Activated CD4-positive, CD25-positive, alpha-beta regulatory T cell treated with anti-CD3 and anti-CD28 coated beads, Interleukin-2, amount 50 U/mL, for 16 hours (primary cell): ENCODE data around the gene GLP2R.

Source experiments
- DNase-seq: peaks from one replicate; pipeline ENCODE4 v3.0.0-alpha.2; 2020; ENCODE audit warnings: low read depth, low spot score

The GLP2R gene

DNA sequence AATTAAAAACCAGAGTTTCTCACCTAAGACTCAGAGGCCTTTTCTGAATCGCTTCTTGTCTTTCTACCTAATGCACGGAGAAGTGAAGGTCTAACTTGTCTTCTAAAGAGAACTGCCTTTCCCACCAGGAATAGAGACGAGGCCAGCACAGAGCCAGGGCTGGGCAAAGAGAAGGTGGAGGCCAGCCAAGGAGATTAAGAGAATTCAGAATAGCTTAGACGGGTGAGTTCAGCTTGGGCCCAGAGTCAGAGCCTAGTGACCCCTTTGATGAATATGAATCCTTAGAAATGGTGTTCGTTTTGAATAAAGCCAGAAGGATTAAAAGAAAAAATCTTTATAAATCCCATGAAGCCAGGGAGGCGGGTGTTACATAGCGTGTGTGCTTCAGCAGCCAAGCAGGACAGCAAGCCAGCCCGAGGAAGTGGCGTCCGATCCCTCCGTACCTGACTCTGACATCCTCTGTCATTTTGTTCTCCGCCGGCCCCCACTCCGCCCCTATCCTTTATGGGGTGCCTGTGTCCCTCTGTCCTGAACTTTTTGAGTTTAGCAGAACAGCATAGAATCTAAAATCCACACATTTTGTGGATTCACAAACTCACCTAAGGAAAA, 11.3 kb upstream of the GLP2R start:
- DNase-seq: no peak

DNA sequence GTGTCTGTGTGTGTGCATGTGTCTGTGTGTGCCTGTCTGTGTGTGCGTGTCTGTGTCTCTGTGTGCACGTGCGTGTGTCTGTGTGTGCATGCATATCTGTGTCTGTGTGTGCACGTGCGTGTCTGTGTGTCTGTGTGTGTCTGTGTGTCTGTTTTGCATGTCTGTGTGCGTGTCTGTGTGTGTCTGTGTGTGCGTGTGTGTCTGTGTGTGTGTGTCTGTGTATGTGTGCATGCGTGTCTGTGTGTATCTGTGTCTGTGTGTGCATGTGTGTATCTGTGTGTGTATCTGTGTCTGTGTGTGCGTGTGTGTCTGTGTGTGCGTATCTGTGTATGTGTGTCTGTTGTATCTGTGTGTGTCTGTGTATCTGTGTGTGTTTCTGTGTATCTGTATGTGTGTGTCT, 9.3 kb upstream of the GLP2R start:
- no peak for DNase-seq

DNA sequence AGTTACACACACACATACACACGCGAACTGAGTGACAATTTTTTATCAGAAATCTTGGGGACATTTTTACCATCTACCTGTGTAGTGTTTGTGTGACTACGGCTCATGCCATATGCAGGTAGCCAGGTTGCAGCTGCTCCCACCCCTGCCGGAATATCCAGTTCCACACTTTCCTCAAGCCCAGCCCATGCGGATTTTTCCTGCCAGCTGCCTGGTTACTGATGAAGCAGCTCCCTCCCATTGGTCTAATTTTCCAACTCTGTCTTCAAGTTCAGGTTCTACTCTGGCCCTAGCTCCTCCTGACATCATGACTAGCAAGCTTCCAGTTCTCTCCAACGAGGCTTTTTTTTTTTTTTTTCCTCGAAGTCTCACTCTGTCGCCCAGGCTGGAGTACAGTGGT, 8.6 kb upstream of the GLP2R start:
- DNase-seq: no peak

- DNase-seq: no peak
Observed at GRCh38 chr17:9818760-9819159, 7.0 kb upstream of the GLP2R start.

DNA sequence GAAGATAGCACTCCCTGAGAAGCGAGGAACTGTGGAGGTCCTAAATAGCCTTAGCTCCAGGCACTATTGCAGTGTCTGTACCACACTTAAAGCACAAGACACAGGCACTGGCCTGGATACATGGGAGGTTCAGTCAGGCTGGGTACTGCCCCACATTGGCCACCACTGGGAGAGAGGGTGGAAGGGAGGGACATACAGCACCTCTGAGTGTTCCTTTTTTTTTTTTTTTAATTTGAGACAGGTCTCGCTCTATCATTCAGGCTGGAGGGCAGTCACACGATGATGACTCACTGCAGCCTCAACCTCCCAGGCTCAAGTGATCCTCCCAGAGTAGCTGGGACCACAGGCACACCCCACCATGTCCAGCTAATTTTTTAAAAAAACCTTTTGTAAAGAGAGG, 5.3 kb upstream of the GLP2R start:
- DNase-seq: no peak

DNA sequence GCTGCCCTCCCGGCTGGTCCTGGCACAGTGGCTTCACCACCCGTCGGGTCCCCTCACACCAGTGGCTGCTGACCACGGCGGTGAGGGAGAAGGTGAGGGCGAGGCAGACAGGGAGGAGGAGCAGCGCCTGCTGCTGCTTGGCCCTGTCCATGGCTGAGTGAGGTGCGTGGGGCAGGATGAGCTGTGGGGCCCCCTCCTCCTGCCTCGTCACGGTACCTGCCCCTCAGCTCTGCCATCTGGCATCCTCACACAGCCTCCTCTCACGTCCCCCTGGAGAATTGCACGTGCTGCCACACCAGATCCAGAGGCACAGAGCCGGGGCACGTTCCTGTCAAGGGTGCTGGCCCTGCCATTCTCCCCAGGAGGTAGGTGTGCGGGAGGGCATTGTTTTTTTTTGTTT, 3.8 kb upstream of the GLP2R start, which contains the start of gene GSG1L2:
Gene GSG1L2 (minus strand): TSS at position 159 of the 400 bp plus-strand sequence. CDS start 8 bp downstream, at position 151.
- no peak for DNase-seq

DNA sequence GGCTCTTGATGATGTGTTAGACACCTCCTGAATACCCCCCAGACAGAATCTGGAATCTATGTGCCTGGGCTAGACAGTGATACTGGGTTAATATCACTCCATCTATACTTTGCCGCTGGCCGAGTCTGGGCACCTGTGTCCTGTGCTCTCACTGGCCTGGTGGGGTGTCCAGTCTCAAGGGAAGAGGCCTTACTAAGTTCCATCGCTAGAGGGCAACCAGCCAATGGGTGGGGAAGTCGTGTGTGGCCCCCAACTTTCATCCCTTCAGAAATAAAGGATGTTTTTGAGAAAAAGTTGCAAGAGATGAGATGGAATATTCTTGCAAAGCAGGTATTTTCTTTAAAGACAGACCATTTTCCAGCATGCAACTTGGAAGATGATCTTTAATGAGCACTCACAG, 1.6 kb upstream of the GLP2R start:
- no peak for DNase-seq

DNA sequence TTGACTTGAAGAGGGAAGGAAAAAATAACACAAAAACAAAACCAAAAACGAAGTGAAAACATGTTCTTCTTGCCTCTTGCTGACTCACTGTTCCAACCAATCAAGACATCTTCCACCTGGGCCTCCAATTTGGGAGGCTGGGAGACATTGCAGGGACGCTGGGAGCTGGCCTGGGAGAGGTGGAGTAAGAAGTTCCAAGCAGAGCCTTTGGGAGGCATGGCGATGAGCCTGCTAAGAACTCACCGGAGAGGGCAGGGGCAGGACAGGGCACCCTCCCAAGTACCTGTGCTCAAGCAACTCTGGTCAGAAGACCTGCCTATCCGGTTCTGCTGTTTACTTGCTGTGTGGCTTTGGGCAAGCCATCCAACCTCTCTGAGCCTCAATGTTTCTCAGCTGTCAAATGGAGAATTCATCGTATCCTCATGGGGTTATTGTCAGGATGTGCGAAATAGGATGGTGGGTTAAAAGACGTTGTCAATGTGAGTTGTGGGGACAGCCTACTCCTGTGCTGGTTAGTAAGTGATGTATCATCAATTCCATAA, 856 bp upstream of the GLP2R start:
- DNase-seq: no peak

DNA sequence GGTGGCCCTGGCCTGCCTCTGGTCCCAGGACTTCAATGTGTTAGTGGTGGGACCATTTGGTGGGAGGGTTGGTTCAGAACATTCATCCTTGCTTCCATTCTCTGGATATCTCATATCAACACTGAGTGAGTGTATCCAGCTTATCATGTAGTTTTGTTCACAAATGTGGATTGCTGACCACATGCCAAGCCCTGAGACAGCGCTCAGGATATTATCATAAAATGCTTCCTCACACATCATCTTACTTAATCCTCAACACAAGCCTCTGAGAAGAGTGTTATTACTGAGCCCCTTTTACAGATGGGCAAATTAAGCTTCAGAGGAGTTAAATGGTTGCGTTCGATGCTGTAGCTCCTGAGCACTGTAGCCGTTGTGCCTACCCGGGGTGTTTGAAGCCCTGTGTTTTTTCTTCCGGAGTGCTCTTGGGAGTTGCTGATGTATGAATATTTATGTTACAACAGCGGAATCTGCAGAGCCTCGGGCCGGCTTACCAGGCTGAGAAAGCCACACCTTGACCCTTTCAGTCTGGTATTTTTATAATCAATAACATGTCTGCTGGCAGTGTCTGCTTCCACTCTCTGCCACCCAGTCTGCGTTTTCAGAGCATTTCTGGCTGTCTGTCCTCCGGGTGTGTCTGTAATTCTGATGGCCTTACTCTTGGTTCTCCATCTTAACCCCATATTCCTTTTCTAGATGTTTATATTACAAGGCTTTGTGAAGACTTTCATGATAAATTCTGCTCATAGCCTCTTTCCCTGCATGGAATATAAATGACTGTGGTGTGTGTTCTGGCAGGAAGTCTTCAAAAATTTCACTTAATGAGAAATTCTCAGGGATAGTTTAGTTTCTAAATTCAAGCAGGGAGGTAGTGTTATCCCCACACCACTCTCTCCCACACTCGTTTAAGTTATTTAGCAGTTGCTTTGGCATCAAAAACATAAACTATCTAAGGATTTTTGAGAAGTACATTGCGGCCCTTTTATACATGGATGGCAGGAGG, 2.9 kb downstream of the GLP2R start:
- DNase-seq: no peak

- DNase-seq: no peak
Observed at GRCh38 chr17:9829343-9829742, 3.6 kb downstream of the GLP2R start.

GRCh38 chr17:9830711-9831110, 5.0 kb downstream of the GLP2R start:
- no peak for DNase-seq

DNA sequence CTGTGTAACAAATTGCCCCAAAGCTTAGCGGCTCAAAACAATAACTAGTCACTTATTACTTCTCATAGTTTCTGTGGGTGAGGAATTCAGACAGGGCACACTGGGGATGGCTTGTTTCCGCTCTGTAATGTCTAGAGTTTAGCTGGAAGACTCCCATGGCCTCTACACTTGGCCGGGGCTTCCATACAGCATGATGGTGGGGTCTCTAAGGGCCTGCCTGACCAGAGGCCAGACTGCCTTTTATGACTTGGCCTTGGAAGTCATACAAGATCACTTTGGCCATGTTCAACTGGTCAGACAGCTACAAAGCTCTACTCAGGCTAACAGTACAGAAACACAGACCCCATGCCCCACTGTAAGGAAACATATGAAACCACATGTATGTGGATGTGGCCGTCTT, 8.2 kb downstream of the GLP2R start:
- no peak for DNase-seq

DNA sequence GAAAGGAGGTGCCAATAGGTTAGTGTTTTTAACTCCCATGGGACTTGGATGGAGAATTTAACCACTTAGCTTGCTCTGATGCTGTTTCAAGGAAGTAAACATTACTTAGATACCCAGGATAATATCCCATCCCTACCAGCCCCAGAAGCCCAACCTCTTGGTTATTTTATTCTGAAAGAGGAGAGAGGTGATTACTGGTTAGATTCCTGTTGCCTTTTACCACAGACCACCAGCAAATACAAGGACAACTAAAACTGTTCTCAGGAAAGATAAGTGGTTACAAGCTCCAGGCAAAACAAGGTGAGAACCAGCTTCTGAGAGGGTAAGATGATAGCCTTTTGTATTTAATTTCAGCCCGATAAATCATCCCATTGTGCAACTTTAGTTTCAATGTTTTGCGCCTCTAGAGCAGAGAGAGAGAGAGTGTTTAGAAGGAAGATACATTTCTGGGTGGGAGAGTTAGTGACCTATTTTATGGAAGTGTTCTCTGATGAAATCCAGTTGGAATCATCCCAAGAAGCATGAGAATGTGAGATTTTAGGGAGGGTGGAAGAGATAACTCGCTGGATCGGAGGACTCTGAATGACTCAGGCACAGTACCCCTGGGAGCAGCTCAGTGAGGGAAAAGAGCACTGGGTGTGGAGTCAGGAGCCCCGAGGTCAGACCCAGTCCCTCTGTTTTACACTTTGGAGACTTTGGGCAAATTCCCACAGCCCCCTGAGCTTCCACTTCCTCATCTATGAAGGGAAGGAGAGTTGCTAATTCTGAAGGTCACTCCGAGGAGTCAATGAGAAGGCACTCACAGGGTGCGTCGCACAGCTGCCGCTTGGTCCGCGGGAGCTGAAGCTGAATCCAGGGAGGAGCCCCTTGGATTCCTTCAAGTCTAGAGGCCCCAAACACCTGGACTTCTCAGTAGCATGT, 12.1 kb downstream of the GLP2R start:
- no peak for DNase-seq

DNA sequence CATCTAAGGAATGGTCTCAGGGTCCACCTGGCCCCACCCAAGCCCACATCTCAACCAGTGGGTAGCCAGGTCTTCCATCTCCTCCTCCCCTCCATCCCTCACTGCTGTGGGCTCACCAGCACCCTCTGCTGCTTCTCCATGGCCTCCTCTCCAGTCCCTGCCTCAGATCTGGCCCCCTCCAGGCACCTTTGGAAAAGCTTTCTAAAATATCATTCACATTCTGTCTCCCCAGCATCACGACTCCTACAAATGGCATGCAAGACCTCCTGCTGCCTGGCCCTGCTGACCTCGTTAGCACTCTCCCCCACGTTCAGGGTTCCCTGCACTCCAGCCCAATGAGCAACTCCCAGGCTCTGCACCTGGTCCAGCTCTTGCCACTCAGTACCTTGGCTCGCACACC, 13.7 kb downstream of the GLP2R start:
- DNase-seq: no peak

GRCh38 chr17:9842057-9842758, 16.5 kb downstream of the GLP2R start:
- no peak for DNase-seq

DNA sequence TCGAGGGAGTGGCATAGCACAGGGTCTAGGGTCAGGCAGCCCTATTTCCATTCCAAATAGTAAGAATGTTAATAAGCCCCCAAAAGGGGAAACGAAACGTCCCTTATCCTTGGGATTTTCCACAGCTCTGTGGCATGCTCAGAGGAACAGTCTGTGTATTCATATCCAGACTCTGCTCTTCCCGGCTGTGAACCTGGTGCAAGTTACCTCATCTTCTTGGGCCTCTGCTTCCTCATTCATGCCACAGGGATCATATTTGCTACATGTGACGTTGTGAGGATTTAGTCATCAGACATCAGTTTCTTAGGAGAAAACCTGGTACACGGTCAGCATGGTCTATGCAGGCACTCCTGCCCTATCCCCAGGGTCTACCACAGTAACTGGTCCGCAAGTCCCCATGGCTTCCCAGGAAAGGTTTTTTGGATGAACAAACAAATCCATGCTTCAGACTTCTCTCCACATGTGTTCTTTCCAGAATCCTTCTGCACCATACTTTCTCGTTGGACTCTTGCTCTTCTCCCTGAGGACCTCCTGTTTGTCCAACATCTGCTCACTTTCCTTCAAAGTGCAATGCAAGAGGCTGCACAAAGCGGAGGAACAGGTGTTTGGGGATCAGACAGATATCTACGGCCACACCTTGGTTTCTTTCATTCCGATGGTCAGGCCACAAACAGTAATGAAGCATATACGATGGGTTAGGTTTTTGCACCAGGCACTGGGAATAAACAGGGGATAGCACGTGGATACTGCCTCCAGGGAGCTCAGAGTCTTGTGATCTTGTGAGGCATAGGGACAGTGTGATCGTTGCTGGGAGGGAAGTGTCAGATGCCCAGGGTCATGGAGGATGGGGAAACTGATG, 17.7 kb downstream of the GLP2R start:
- no peak for DNase-seq

GRCh38 chr17:9844153-9844552, 18.4 kb downstream of the GLP2R start:
- no peak for DNase-seq

- no peak for DNase-seq
Observed at GRCh38 chr17:9845306-9845705, 19.6 kb downstream of the GLP2R start.

GRCh38 chr17:9850151-9850550, 24.4 kb downstream of the GLP2R start:
- no peak for DNase-seq

DNA sequence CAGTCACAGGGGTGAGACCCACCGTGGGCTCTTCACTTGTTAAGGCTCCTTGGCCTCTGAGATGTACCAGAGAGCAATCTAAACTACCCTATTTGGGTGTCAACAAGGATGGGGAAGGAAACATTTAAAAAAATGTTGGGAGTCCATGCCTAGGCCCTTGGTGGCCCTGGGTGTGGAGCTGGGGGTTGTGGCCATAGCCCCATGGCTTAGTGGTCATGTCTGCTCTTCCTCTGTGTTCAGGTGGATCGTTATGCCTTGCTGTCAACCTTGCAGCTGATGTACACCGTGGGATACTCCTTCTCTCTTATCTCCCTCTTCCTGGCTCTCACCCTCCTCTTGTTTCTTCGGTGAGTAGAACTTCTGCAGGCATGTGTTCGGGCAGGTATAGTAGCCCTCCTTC, 28.5 kb downstream of the GLP2R start:
- DNase-seq: no peak
